Inflammatory macrophage (primary cell): ENCODE results near the gene ZNF770.
"Not testable (repeated sequence)": the region's sequence is repeated elsewhere in the genome, so short reads cannot be mapped to it uniquely, and the experiment has no call there.

ENCODE experiments used
- DNase-seq, 2 donors: peaks; one replicate each; pipeline ENCODE4 v3.0.0-alpha.2; 2020 to 2022

ZNF770 gene

DNA sequence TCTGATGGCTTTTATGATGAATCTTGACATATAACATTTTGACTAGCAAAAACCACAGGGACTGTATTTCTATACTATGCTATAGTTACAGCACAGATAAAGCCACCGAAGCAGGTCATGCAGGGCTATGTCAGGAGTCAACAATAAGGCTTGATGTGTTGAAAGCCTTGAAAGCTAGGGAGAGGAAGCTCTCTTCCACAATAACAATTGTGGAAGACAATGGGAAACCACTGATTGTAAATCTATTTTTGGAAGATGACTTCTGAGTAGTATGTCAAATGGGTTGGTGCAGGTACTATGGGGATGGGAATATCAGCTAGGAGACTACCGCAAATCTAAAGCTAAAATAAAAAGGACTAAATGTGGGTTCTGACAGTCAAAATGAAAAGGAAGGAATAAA, 14.6 kb downstream of the ZNF770 start:
- no peak for DNase-seq

DNA sequence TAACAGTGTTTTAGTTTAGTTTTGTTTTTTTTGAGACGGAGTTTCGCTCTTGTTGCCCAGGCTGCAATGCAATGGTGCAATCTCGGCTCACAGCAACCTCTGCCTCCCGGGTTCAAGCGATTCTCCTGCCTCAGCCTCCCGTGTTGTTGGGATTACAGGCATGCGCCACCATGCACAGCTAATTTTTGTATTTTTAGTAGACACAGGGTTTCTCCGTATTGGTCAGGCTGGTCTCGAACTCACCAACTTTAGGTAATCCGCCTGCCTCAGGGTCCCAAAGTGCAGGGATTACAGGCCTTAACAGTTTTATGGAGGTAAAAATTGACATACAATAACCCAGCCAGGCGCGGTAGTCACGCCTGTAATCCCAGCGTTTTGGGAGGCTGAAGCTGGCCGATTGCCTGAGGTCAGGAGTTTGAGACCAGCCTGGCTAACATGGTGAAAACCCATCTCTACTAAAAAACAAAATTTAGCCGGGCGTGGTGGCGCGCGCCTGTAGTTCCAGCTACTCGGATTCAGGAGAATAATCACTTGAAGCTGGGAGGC, 17.9 kb downstream of the ZNF770 start:
- not testable (repeated sequence) for DNase-seq

DNA sequence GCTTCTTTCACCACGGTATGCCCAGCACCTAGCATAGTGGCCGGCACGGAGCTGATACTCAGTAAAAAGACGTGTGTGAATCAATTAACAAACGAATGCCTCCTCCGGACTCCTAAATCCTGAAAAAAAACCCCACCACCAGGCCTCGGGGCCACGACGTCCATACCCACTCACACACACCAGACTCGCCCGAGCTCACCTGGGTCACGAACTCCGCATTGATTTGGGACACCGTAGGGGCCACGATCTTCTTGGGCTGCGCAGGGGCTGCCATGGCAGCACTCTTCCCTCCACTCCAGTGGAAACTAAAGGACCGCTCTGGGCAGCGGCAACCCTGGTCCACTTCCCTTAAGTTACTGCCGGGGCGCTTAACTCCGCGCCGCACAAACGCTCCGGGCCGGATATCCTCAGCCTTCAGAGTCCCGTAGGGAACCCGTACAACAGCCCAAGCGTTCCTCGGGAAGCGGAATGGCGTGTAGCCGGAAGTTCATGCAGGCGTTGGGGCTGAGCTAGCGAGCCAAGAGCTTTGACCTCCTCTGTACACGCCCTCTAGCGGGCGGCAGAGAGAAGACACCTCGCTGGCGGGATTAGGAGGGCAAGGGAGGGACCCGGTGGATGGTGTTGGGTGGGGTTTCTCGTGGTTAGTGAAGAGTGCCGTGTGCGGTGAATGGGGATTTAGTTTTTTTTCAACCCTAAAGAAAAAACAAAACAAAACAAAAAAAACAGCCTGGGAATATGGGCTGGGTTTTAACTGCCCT, 18.6 kb downstream of the ZNF770 start, which contains the start of gene AQR:
AQR (minus strand) TSS at position 403 of the 758 bp plus-strand sequence; CDS start at position 274, 129 bp downstream.
- DNase-seq = peak; percentile 99 to 100

DNA sequence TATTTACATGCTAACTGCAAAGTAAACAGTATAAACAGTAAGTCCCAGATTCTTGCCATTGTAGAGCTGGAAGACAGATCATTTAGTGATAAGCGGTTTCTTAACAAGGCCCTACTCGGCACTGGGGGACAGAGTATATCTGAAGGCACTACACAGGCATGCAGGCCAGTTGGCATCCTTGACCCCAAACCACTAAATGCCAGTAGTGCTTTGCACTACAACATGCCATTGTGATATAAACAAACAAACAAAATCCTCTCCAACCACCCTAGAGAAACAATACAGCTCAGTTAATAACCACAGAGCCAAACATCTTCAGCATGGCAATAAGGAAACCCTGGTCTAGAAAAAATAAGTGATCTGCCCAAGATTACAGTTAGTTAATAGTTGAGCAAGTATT, 23.8 kb downstream of the ZNF770 start:
- DNase-seq = no peak

DNA sequence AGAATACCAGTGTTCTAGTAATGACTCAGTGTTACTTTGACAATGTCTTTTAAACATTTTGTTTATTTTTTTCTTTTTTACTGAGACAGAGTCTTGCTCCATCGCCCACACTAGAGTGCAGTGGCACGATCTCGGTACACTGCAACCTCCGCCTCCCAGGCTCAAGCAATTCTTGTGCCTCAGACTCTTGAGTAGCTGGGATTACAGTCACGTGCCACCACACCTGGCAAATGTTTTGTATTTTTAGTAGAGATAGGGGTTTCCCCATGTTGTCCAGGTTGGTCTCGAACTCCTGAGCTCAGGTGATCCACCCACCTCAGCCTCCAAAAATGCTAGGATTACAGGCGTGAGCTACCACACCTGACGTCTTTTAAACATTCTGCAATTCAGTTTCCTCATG, 34.2 kb downstream of the ZNF770 start:
- no peak for DNase-seq

- DNase-seq = no peak
These were observed 35.6 kb downstream of the ZNF770 start for GRCh38 chr15:34952481-34952880.

DNA sequence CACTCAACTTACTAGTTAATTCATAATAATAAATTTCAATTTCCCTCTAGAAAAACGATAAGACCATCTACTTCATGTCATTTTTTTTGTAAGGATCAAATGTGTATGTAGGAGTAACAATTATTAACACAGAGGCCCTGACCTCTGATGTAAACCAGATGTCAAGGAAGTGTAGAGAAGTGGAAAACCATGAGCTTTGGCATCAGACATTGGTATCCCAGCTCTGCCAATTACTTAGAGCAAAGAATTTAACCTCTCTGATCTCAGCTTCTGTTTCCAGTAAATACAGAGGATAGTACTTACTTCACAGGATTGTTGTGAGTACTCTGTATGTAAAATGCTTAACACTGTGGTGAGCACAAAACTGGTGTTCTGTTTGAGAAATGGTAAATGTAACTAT, 36.1 kb downstream of the ZNF770 start:
- no peak for DNase-seq

GRCh38 chr15:34944936-34945335, 43.2 kb downstream of the ZNF770 start:
- no peak for DNase-seq

- no peak for DNase-seq
These were observed 44.4 kb downstream of the ZNF770 start for GRCh38 chr15:34943711-34944110.

GRCh38 chr15:34943264-34943663, 44.8 kb downstream of the ZNF770 start:
- not testable (repeated sequence) for DNase-seq

GRCh38 chr15:34942363-34942762, 45.7 kb downstream of the ZNF770 start:
- no peak for DNase-seq

- no peak for DNase-seq
These were observed 46.3 kb downstream of the ZNF770 start for GRCh38 chr15:34941831-34942230.

GRCh38 chr15:34941185-34941698, 46.8 kb downstream of the ZNF770 start:
- no peak for DNase-seq

DNA sequence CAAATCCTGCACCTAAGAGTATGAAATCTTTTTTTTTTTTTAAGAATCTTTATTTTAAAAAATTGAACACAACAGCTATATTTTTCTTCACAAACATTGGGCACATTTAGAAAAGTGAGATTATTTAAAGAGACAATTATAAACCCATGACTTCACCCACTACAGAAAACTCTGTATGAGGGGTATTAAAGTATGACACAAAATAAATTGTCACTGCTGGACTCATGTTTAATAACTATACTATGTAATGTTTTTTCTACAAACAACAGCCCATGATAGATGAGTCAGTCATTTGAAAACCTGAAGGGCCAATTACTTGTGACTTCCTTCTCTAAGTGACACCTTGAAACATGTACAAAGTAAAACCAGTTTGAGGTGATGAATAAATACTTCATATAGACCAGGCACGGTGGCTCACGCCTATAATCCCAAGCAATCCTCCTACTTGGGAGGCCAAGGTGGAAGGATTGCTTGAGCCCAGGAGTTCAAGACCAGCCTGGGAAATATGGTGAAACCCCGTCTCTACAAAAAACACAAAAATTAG, 54.6 kb downstream of the ZNF770 start:
- DNase-seq = no peak

GRCh38 chr15:34928349-34928748, 59.7 kb downstream of the ZNF770 start:
- DNase-seq = not testable (repeated sequence)
